Nephron progenitor cell (in vitro differentiated cells): ENCODE measurements around the gene CHL1.

Experiments used
- DNase-seq: peaks from one replicate; pipeline ENCODE4 v3.0.0; 2021
- H3K27ac Mint-ChIP-seq: 2 replicates; pipeline ENCODE4 v1.8.0; 2021; ENCODE audit warnings: mild to moderate bottlenecking, moderate library complexity, mixed read lengths
- H3K27me3 Mint-ChIP-seq: 2 replicates; pipeline ENCODE4 v1.8.0; 2021; ENCODE audit warnings: mild to moderate bottlenecking, low read depth, mixed read lengths; ENCODE audit not compliant: poor library complexity
- H3K36me3 Mint-ChIP-seq: 2 replicates; pipeline ENCODE4 v1.8.0; 2021; ENCODE audit warnings: low read depth, mixed read lengths
- H3K4me1 Mint-ChIP-seq: 2 replicates; pipeline ENCODE4 v1.8.0; 2021; ENCODE audit warnings: mixed read lengths
- H3K4me3 Mint-ChIP-seq: 2 replicates; pipeline ENCODE4 v1.8.0; 2021; ENCODE audit warnings: mild to moderate bottlenecking, moderate library complexity, mixed read lengths
- H3K9me3 Mint-ChIP-seq: 2 replicates; pipeline ENCODE4 v1.8.0; 2021; ENCODE audit warnings: mild to moderate bottlenecking, moderate library complexity, mixed read lengths
- TF ChIP-seq, protein P1 (sequence below): fragments of 200-600 bp; sonication (generic); IDR thresholded peaks from 2 replicates; pipeline ENCODE4 v1.5.0; 2021; ENCODE audit warnings: antibody characterized with exemption

The CHL1 gene

DNA sequence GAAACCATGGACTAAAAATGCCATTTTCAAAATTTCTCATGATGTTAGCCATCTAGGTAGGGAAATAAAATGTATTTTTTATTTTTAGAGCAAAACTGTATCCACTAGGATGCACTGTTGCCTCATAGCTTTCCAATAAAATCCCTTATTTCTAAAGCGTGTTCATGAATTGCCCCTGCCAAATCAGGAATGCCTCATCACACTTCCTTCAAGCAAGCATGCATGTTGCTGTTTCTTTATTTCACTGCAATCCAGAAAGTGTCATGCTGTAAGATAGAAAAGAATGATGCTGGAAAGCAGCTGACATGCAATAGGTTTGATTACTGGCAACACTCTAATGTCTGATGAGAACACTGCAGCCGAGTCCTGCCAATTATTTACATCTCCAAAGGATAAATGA, 239.5 kb downstream of the CHL1 start:
- TF ChIP-seq, protein P1, sequence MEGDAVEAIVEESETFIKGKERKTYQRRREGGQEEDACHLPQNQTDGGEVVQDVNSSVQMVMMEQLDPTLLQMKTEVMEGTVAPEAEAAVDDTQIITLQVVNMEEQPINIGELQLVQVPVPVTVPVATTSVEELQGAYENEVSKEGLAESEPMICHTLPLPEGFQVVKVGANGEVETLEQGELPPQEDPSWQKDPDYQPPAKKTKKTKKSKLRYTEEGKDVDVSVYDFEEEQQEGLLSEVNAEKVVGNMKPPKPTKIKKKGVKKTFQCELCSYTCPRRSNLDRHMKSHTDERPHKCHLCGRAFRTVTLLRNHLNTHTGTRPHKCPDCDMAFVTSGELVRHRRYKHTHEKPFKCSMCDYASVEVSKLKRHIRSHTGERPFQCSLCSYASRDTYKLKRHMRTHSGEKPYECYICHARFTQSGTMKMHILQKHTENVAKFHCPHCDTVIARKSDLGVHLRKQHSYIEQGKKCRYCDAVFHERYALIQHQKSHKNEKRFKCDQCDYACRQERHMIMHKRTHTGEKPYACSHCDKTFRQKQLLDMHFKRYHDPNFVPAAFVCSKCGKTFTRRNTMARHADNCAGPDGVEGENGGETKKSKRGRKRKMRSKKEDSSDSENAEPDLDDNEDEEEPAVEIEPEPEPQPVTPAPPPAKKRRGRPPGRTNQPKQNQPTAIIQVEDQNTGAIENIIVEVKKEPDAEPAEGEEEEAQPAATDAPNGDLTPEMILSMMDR, result no peak
- H3K4me3 Mint-ChIP-seq, result no peak overlapping the region
- H3K36me3 Mint-ChIP-seq, result no peaks in the 10 kb centered on the region
- H3K27me3 Mint-ChIP-seq, result peaks cover 4% of the 10 kb centered on the region
- DNase-seq, result no peak
- H3K27ac Mint-ChIP-seq, result no peak overlapping the region
- no peaks in the 10 kb centered on the region for H3K4me1 Mint-ChIP-seq
- no peaks in the 10 kb centered on the region for H3K9me3 Mint-ChIP-seq

- peaks cover 4% of the 10 kb centered on the region for H3K27me3 Mint-ChIP-seq
- no peak overlapping the region for H3K27ac Mint-ChIP-seq
- no peaks in the 10 kb centered on the region for H3K36me3 Mint-ChIP-seq
- H3K4me1 Mint-ChIP-seq, result no peaks in the 10 kb centered on the region
- no peak for DNase-seq
- TF ChIP-seq, protein P1, result no peak
- peaks cover 12% of the 10 kb centered on the region for H3K9me3 Mint-ChIP-seq
- H3K4me3 Mint-ChIP-seq, result no peak overlapping the region
Measured at GRCh38 chr3:440826-441225, 244.3 kb downstream of the CHL1 start.

DNA sequence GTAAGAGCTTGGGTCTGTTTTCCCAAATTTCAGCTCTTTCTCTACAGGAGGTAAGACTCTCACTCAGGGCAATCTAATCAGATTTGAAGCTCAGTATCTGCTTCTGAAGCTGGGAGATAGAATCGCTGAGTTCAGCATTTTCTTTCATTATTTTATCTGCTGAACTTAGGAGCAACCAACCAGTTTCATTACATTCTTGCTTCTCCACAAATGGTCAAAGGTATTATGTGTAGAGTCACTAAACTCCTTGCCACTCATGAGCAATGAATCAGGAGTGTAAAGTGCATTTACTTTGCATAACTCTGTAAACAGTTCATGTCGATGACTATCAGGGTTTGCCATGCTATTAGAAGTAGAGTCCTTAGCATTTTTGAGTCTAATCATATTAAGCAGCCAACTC, 249.4 kb downstream of the CHL1 start:
- no peak for DNase-seq
- TF ChIP-seq, protein P1, result no peak
- Mint-ChIP-seq H3K27me3 (peaks cover 4% of the 10 kb centered on the region), H3K27ac (no peak overlapping the region), H3K9me3 (peaks cover 12% of the 10 kb centered on the region), H3K4me1 (no peaks in the 10 kb centered on the region), H3K4me3 (no peak overlapping the region), H3K36me3 (no peaks in the 10 kb centered on the region)

DNA sequence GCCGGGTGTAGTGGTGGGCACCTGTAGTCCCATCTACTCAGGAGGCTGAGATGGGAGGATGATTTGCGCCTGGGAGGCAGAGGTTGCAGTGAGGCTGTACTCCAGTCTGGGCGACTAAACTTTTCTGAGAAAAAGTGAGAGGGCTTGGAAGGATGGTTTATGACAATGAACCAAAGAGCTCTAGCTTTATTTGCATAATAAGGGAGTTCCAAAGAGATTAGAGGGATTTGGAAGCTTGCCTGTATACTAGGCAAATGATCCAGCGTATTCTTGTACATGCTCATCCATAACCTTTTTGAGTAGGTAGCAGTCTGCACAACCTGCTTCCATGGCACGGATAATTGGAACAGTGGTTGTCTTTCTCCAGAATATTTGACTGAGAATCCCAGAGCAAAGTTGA, 251.1 kb downstream of the CHL1 start:
- H3K9me3 Mint-ChIP-seq, result peaks cover 12% of the 10 kb centered on the region
- H3K4me1 Mint-ChIP-seq, result no peaks in the 10 kb centered on the region
- no peak overlapping the region for H3K4me3 Mint-ChIP-seq
- no peak for DNase-seq
- H3K27me3 Mint-ChIP-seq, result peaks cover 4% of the 10 kb centered on the region
- TF ChIP-seq, protein P1, result no peak
- no peak overlapping the region for H3K27ac Mint-ChIP-seq
- no peaks in the 10 kb centered on the region for H3K36me3 Mint-ChIP-seq

- no peak overlapping the region for H3K4me3 Mint-ChIP-seq
- H3K9me3 Mint-ChIP-seq, result peaks cover 8% of the 10 kb centered on the region
- TF ChIP-seq, protein P1, result no peak
- no peak for DNase-seq
- H3K4me1 Mint-ChIP-seq, result no peaks in the 10 kb centered on the region
- H3K27ac Mint-ChIP-seq, result no peak overlapping the region
- peaks cover 4% of the 10 kb centered on the region for H3K27me3 Mint-ChIP-seq
- no peaks in the 10 kb centered on the region for H3K36me3 Mint-ChIP-seq
Measured at GRCh38 chr3:449711-450110, 253.1 kb downstream of the CHL1 start.

DNA sequence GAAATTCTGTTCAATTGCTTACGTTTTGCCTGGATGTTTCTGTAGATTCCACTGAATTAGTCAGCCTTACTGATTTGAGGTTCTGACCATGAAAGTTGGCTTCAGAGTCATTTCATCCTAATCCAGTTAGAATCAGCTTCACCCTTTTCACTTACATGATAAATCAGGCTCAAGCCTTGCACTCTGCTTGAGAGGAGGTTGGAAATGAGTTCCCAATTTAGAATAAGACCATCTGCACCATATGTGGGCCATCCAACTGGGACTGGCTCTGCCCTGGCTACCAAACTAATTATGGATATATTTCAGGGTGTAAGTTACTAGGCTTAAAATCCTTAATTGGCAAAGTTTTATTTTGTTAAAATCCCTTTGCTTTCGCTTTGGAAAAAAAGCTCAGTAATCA, 255.7 kb downstream of the CHL1 start:
- Mint-ChIP-seq H3K27ac (no peak overlapping the region), H3K4me1 (no peaks in the 10 kb centered on the region), H3K27me3 (no peaks in the 10 kb centered on the region), H3K36me3 (no peaks in the 10 kb centered on the region), H3K9me3 (no peaks in the 10 kb centered on the region), H3K4me3 (no peak overlapping the region)
- no peak for DNase-seq
- TF ChIP-seq, protein P1, result no peak
